Body of pancreas (tissue), 4 donors: ENCODE results near the gene CARD19. TPM values are rescaled to one million over a fixed set of nuclear protein-coding genes. Genes with fewer than 3 reads are reported as not detected.

Experiments
- ATAC-seq: fragments of 150-250 bp; one replicate; pipeline ENCODE4 v1.9.1; 2016
- DNase-seq, 4 donors: peaks; one replicate each; pipeline ENCODE4 v3.0.0-alpha.2; 2019
- H3K27ac ChIP-seq, 4 donors: fragments of 200-600 bp; sonication (generic); 1 replicate in 3 of 4; 2 replicates in 1 of 4; pipeline versions ENCODE4 v1.5.1 to v1.6.1; 2016 to 2019; ENCODE audit warnings: mild to moderate bottlenecking in 1 of 4, mixed read lengths in 1 of 4, moderate library complexity in 1 of 4
- H3K27me3 ChIP-seq, 2 donors: fragments of 200-600 bp; sonication (generic); one replicate each; pipeline ENCODE4 v1.6.0; 2016; ENCODE audit warnings: mild to moderate bottlenecking in 1 of 2
- H3K36me3 ChIP-seq, 2 donors: fragments of 200-600 bp; sonication (generic); replicated peaks in 1 of 2; 2 replicates each; pipeline ENCODE4 v1.5.1; 2016; ENCODE audit warnings: low read depth in 2 of 2; ENCODE audit not compliant: insufficient read depth in 1 of 2
- H3K4me1 ChIP-seq: fragments of 200-600 bp; sonication (generic); one replicate; pipeline ENCODE4 v1.6.0; 2016
- H3K4me3 ChIP-seq, 2 donors: fragments of 200-600 bp; sonication (generic); 1 replicate in 1 of 2; 2 replicates in 1 of 2; pipeline ENCODE4 v1.5.1; 2016 to 2019
- H3K9me3 ChIP-seq, 3 donors: fragments of 200-600 bp; sonication (generic); 1 replicate in 2 of 3; 2 replicates in 1 of 3; pipeline ENCODE4 v1.5.1; 2016
- POLR2A ChIP-seq, 3 donors: fragments of 450-650 bp; IDR thresholded peaks; one replicate each; pipeline ENCODE4 v1.6.1; 2016; ENCODE audit warnings: antibody characterized with exemption in 3 of 3, mild to moderate bottlenecking in 2 of 3
- WGBS, 2 donors: methylation state at CpG; one replicate each; pipeline ENCODE4 v1.1.5; 2017; 5-methylcytosine and 5-hydroxymethylcytosine counted together
- intact Hi-C: fragments of 100-400 bp; cut with DNase I; formaldehyde crosslinking; loops from one replicate; pipeline ENCODE4 v1.15.1; 2023
- total RNA-seq, 2 donors: library from RNA; depleted of rRNA; stranded (reverse); fragments of >200 nt; gene quantifications; one replicate each; pipeline ENCODE4 v1.1.0, GENCODE V29; 2016
- TF ChIP-seq, protein P1 (sequence below), 7 experiments: fragments of 450-650 bp in 4 of 7; fragments of 200-600 bp in 3 of 7; sonication (generic) in 3 of 7; IDR thresholded peaks; one replicate each; pipeline ENCODE4 v1.5.1; 2016 to 2019; ENCODE audit warnings: antibody characterized with exemption in 7 of 7

Gene CARD19
- total RNA-seq, 2 donors from 2014 or later: 4.3 to 20.8 TPM

GRCh38 chr9:93120846-93121315 is 24.9 kb downstream of the CARD19 start:
- intact Hi-C loops: no loop called here
- WGBS, 2 donors: 90 to 92% methylated on average over 5 to 11 of the region's 11 CpGs
- Histone ChIP-seq H3K27me3 (no peaks in the 10 kb centered on the region), H3K4me1 (peaks cover 16% of the 10 kb centered on the region), H3K4me3 (no peak overlapping the region), H3K27ac (no peak overlapping the region), H3K36me3 (peaks cover 0 to 4% of the 10 kb centered on the region in 2 donors), H3K9me3 (no peaks in the 10 kb centered on the region)
- DNase-seq: peak in 1 of 4 donors; percentile 3
- ATAC-seq: no peak
- TF ChIP-seq, protein P1, sequence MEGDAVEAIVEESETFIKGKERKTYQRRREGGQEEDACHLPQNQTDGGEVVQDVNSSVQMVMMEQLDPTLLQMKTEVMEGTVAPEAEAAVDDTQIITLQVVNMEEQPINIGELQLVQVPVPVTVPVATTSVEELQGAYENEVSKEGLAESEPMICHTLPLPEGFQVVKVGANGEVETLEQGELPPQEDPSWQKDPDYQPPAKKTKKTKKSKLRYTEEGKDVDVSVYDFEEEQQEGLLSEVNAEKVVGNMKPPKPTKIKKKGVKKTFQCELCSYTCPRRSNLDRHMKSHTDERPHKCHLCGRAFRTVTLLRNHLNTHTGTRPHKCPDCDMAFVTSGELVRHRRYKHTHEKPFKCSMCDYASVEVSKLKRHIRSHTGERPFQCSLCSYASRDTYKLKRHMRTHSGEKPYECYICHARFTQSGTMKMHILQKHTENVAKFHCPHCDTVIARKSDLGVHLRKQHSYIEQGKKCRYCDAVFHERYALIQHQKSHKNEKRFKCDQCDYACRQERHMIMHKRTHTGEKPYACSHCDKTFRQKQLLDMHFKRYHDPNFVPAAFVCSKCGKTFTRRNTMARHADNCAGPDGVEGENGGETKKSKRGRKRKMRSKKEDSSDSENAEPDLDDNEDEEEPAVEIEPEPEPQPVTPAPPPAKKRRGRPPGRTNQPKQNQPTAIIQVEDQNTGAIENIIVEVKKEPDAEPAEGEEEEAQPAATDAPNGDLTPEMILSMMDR (IDR thresholded peaks at IDR 0.05): no peak
- no peak for TF ChIP-seq POLR2A (IDR thresholded peaks at IDR 0.05)

DNA sequence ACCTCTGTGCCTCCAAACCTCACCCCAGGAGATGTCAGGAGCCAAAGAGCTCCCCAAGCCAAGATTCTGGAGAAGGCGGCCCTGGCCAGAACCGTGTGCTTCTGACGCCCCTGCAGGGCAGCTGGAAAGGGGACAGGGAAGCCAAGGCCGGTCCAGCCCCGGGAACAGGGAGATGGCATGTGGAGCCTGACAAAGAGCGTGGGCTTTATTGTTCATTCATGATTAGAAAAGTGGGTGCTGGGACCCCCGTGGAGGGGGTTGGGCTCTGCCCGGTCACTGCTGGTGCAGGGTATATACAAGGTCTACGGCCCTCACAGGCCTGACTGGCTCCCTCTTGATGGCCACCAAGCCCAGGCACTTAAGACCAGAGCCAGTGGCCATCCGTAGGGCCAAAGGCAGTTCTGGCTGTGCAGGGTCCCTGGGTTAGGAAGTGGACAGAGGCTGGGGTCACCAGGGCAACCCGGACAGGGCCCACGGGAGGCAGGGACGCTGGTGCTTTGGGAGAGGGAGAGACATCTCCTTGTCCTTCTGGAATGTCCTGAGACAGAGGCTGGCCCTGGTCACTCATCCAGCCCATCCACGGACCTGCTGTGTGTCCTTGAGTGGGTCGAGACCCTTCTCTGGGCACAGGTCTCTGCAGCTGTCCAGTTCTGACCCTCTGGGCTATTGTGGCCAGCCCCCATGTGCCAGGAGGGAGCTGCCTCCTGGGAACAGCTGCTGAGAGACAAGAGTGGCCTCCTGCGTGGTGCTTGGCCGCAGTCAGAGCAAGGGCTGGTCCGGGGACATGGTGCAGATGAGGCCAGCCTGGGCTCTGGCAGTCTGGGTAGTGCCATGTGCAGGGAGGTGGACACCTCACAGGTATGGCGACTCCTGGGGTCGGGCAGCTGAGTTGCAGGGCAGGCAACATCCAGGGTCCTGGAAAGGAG is 25.6 kb downstream of the CARD19 start:
- H3K9me3 ChIP-seq: no peaks in the 10 kb centered on the region
- no peak overlapping the region for H3K4me3 ChIP-seq
- TF ChIP-seq POLR2A (IDR thresholded peaks at IDR 0.05): no peak
- TF ChIP-seq, protein P1 (IDR thresholded peaks at IDR 0.05): no peak
- no peak overlapping the region for H3K27ac ChIP-seq
- no peaks in the 10 kb centered on the region for H3K27me3 ChIP-seq
- WGBS, 2 donors: 84 to 87% methylated on average over 11 to 20 of the region's 20 CpGs
- intact Hi-C loops: no loop called here
- H3K36me3 ChIP-seq: peaks cover 0 to 4% of the 10 kb centered on the region in 2 donors
- DNase-seq (peak in 2 of 4 donors; percentile 5 to 10), ATAC-seq (no peak)
- peaks cover 16% of the 10 kb centered on the region for H3K4me1 ChIP-seq

GRCh38 chr9:93122721-93123221 is 26.8 kb downstream of the CARD19 start:
- WGBS, 2 donors: 88 to 92% methylated on average over 10 to 14 of the region's 14 CpGs
- intact Hi-C loops: no loop called here
- ATAC-seq: no peak
- H3K36me3 ChIP-seq: peaks cover 0 to 4% of the 10 kb centered on the region in 2 donors
- H3K27ac ChIP-seq: no peak overlapping the region
- peaks cover 16% of the 10 kb centered on the region for H3K4me1 ChIP-seq
- peak in 1 of 4 donors; percentile 12 for DNase-seq
- TF ChIP-seq, protein P1 (IDR thresholded peaks at IDR 0.05): no peak
- TF ChIP-seq POLR2A (IDR thresholded peaks at IDR 0.05): no peak
- no peaks in the 10 kb centered on the region for H3K27me3 ChIP-seq
- H3K9me3 ChIP-seq: no peaks in the 10 kb centered on the region
- H3K4me3 ChIP-seq: no peak overlapping the region

- no peaks in the 10 kb centered on the region for H3K9me3 ChIP-seq
- DNase-seq (peak in 1 of 4 donors; percentile 13), ATAC-seq (no peak)
- peaks cover 16% of the 10 kb centered on the region for H3K4me1 ChIP-seq
- no peaks in the 10 kb centered on the region for H3K27me3 ChIP-seq
- WGBS, 2 donors: 82 to 96% methylated on average over 9 to 13 of the region's 14 CpGs
- intact Hi-C loops: no loop called here
- TF ChIP-seq POLR2A (IDR thresholded peaks at IDR 0.05): no peak
- TF ChIP-seq, protein P1 (IDR thresholded peaks at IDR 0.05): no peak
- no peak overlapping the region for H3K27ac ChIP-seq
- H3K36me3 ChIP-seq: peaks cover 0 to 4% of the 10 kb centered on the region in 2 donors
- no peak overlapping the region for H3K4me3 ChIP-seq
Observed at GRCh38 chr9:93123561-93124283, 27.7 kb downstream of the CARD19 start.
